Measurements from ENCODE around the gene ATXN2. TPM values are rescaled to one million over a fixed set of nuclear protein-coding genes. Genes with fewer than 3 reads are reported as not detected.
A peak's percentile ranks its signal among the peaks of the same experiment; 100 is the strongest.

Gene ATXN2
- total and polyA plus RNA-seq, 2 of the 4 experiments (the other 2 are of a cell fraction) = 12.4 to 66.5 TPM

- Histone ChIP-seq H2BK20ac (ENCODE audit: low read depth, low read length) (no peak overlapping the region), H2AK9ac (replicated peaks; ENCODE audit: low read depth, low read length, poor library complexity) (no peak overlapping the region), H3K14ac (replicated peaks; ENCODE audit: low read depth, low read length) (no peak overlapping the region), H3K4me3 (ENCODE audit: insufficient read depth, low read depth, low read length) (no peak overlapping the region), H3K27me3 (ENCODE audit: control insufficient read depth, insufficient read depth, low read length) (no peaks in the 10 kb centered on the region), H3K4me1 (ENCODE audit: control insufficient read depth, insufficient read depth, low read length) (peaks cover 9% of the 10 kb centered on the region; the same call in 1 of the 2 replicates), H4K5ac (ENCODE audit: low read depth, low read length) (no peak overlapping the region), H3K4me2 (ENCODE audit: low read depth, low read length) (peak overlapping the region; percentile 54; the same call in 1 of the 2 replicates), H4K91ac (ENCODE audit: insufficient read depth, low read depth, low read length) (no peak overlapping the region), H3K27ac (ENCODE audit: insufficient read depth, low read length) (peak overlapping the region; percentile 73; the same call in 1 of the 2 replicates), H4K20me1 (ENCODE audit: insufficient read depth, low read length) (peaks cover 97% of the 10 kb centered on the region), H3K23ac (ENCODE audit: low read depth, low read length) (no peak overlapping the region), H2BK120ac (ENCODE audit: low read depth, low read length) (no peak overlapping the region), H2BK5ac (ENCODE audit: low read depth, low read length, poor library complexity, severe bottlenecking) (no peak overlapping the region), H3K9me1 (ENCODE audit: insufficient read depth, low read length) (peaks cover 35% of the 10 kb centered on the region), H2AFZ (replicated peaks; ENCODE audit: low read length, poor library complexity) (no peak overlapping the region), H3K56ac (ENCODE audit: extremely low read depth, insufficient read depth, low read length) (no peak overlapping the region), H3K9me3 (ENCODE audit: control insufficient read depth, insufficient read depth, low read length) (no peaks in the 10 kb centered on the region), H3K4ac (ENCODE audit: low read depth, low read length) (no peak overlapping the region), H4K8ac (ENCODE audit: low read depth in 2 of 2, low read length in 2 of 2) (no peak overlapping the region), H2AK5ac (ENCODE audit: low read depth, low read length) (no peak overlapping the region), H3K18ac (ENCODE audit: low read depth, low read length) (no peak overlapping the region; the same call in 1 of the 2 replicates), H3K79me1 (ENCODE audit: low read depth in 1 of 2, low read length in 2 of 2) (peaks cover 0 to 63% of the 10 kb centered on the region in 2 experiments; a peak in 2 of 4 replicates), H3K36me3 (ENCODE audit: control insufficient read depth, insufficient read depth, low read length) (no peaks in the 10 kb centered on the region), H2BK15ac (ENCODE audit: low read depth, low read length) (no peak overlapping the region), H3K9ac (ENCODE audit: low read depth, low read length) (peak overlapping the region; percentile 38; the same call in 1 of the 2 replicates)
- BruUV-seq (replicated peaks) = no TSS peak
- DNase-seq (no peak), ATAC-seq (ENCODE audit: low read depth) (no peak)
- in situ Hi-C loops (cut with MboI; ENCODE audit: low sequenced_read_pairs) = no loop called here
- ChIA-PET POLR2A (ENCODE audit: unreplicated experiment) (no interaction called here), CTCF (no interaction called here)
- WGBS, 2 experiments (ENCODE audit: extremely low coverage in 2 of 2, insufficient read length in 1 of 2) = no CpG with 5 or more reads among the region's 4 CpGs
- dilution Hi-C loops (cut with HindIII; ENCODE audit: low sequenced_read_pairs, unreplicated experiment) = no loop called here
- TF ChIP-seq CEBPB (IDR thresholded peaks at IDR 0.05; ENCODE audit: low read depth, low read length) (no peak), CTCF (conservative IDR thresholded peaks at IDR 0.05; ENCODE audit: low read depth, low read length) (no peak), MAZ (IDR thresholded peaks at IDR 0.05; ENCODE audit: borderline replicate concordance, low read depth, low read length) (no peak), MXI1 (IDR thresholded peaks at IDR 0.05; ENCODE audit: borderline replicate concordance, low read depth, low read length) (no peak), BHLHE40 (IDR thresholded peaks at IDR 0.05; ENCODE audit: low read depth, low read length) (no peak), RAD21 (IDR thresholded peaks at IDR 0.05; ENCODE audit: low read length) (no peak), FOS (IDR thresholded peaks at IDR 0.05; ENCODE audit: low read depth, low read length) (no peak), ELK1 (IDR thresholded peaks at IDR 0.05; ENCODE audit: borderline replicate concordance, low read depth, low read length) (no peak), MAFK (IDR thresholded peaks at IDR 0.05; ENCODE audit: low read depth, low read length) (no peak), CHD1 (IDR thresholded peaks at IDR 0.05; ENCODE audit: low read depth, low read length) (no peak), USF2 (IDR thresholded peaks at IDR 0.05; ENCODE audit: low read depth, low read length) (no peak), POLR2A (IDR thresholded peaks at IDR 0.05; ENCODE audit: low read depth, low read length) (no peak), RFX5 (IDR thresholded peaks at IDR 0.05; ENCODE audit: low read depth, low read length) (no peak), NFE2L2 (IDR thresholded peaks at IDR 0.05; ENCODE audit: low read depth, low read length) (no peak), RCOR1 (IDR thresholded peaks at IDR 0.05; ENCODE audit: insufficient replicate concordance, low read length) (no peak)
- intact Hi-C loops (cut with micrococcal nuclease) = no loop called here
Measured at GRCh38 chr12:111586986-111587385, 12.1 kb downstream of the ATXN2 start.
